K562 (cell line): ENCODE data around the gene FAM24A. TPM values are rescaled to one million over a fixed set of nuclear protein-coding genes. Genes with fewer than 3 reads are reported as not detected.

Experiments
- ATAC-seq: fragments of 200-7000 bp; cut with Tn5 transposase; 3 replicates; pipeline ENCODE4 v1.9.1; 2020; ENCODE audit warnings: moderate library complexity
- BruUV-seq: library from RNA; stranded (reverse); fragments of 400-500 nt; replicated peaks from 2 replicates; lab custom pipeline; 2021; lab: Mats Ljungman, UMichigan
- CTCF ChIA-PET: fragments of 300-600 bp; formaldehyde crosslinking; extraction: SDS; loops from one replicate; lab custom pipeline; 2021; ENCODE audit warnings: low intra/inter-chr PET ratio; lab: Yijun Ruan, JAX
- POLR2A ChIA-PET: fragments of 300-600, 350-650 bp; sonication (Branson Sonifier 250); formaldehyde crosslinking; extraction: SDS; loops from one replicate; lab custom pipeline; 2021; ENCODE audit warnings: antibody characterized with exemption, inconsistent platforms; lab: Yijun Ruan, JAX
- DNase-seq, 4 experiments: peaks; one replicate each; pipeline versions ENCODE4 v3.0.0 to v3.0.0-alpha.2; 2011 to 2018; ENCODE audit warnings: low spot score in 3 of 4, mixed read lengths in 3 of 4; ENCODE audit errors: extremely low read depth in 1 of 4
- FAIRE-seq: peaks from 2 replicates; lab custom pipeline; 2011; peaks lifted over from hg19 to GRCh38; lab: Jason Lieb, UNC
- H2AFZ ChIP-seq: 2 replicates; pipeline ENCODE4 v1.6.0; 2011; ENCODE audit warnings: low read depth, low read length, control low read depth, inconsistent platforms
- H3K27ac ChIP-seq: fragments of 200-600 bp; 3 replicates; pipeline ENCODE4 v1.8.0; 2011; ENCODE audit warnings: low read depth, mild to moderate bottlenecking, control low read depth, inconsistent platforms, low read length, moderate library complexity, mixed read lengths; ENCODE audit errors: extremely low read depth
- H3K27me3 ChIP-seq, 2 experiments: fragments of 300-600 bp in 1 of 2; 2 replicates in 1 of 2; 3 replicates in 1 of 2; pipeline versions ENCODE4 v1.6.0 to v1.8.0; 2011; ENCODE audit warnings: inconsistent platforms in 2 of 2, low read length in 2 of 2, mild to moderate bottlenecking in 1 of 2, mixed read lengths in 1 of 2, moderate library complexity in 1 of 2; ENCODE audit not compliant: control insufficient read depth in 2 of 2, insufficient read depth in 2 of 2
- H3K36me3 ChIP-seq: fragments of 300-600 bp; 3 replicates; pipeline ENCODE4 v1.8.0; 2011; ENCODE audit warnings: mild to moderate bottlenecking, low read length, inconsistent platforms; ENCODE audit not compliant: control insufficient read depth, insufficient read depth
- H3K4me1 ChIP-seq, 2 experiments: fragments of 200-600 bp in 1 of 2; replicated peaks in 1 of 2; 2 replicates in 1 of 2; 3 replicates in 1 of 2; pipeline versions ENCODE4 v1.5.1 to v1.8.0; 2011; ENCODE audit warnings: inconsistent platforms in 2 of 2, low read length in 2 of 2, mild to moderate bottlenecking in 1 of 2, mixed read lengths in 1 of 2, moderate library complexity in 1 of 2; ENCODE audit not compliant: control insufficient read depth in 2 of 2, insufficient read depth in 2 of 2
- H3K4me2 ChIP-seq: 2 replicates; pipeline ENCODE4 v1.6.1; 2011; ENCODE audit warnings: low read length, control low read depth, inconsistent platforms, mixed read lengths; ENCODE audit not compliant: insufficient read depth
- H3K4me3 ChIP-seq: fragments of 200-600 bp; sonication (generic), shearing (Covaris generic); 2 replicates; pipeline ENCODE4 v1.5.1; 2016; ENCODE audit warnings: control low read depth, inconsistent platforms
- H3K79me2 ChIP-seq: fragments of 200-600 bp; 3 replicates; pipeline ENCODE4 v1.8.0; 2011; ENCODE audit warnings: low read length, inconsistent platforms; ENCODE audit not compliant: control insufficient read depth, insufficient read depth
- H3K9ac ChIP-seq, 2 experiments: 2 replicates each; pipeline versions ENCODE4 v1.6.0 to v1.6.1; 2011; ENCODE audit warnings: low read depth in 2 of 2, low read length in 2 of 2, control low read depth in 1 of 2, inconsistent platforms in 1 of 2, mild to moderate bottlenecking in 1 of 2, mixed read lengths in 1 of 2; ENCODE audit not compliant: insufficient read depth in 1 of 2
- H3K9me1 ChIP-seq: one replicate; pipeline ENCODE4 v1.6.0; 2011; ENCODE audit warnings: inconsistent platforms, mild to moderate bottlenecking, low read length, moderate library complexity; ENCODE audit not compliant: control insufficient read depth, insufficient read depth
- H3K9me3 ChIP-seq: replicated peaks from 2 replicates; pipeline ENCODE4 v1.5.1; 2011; ENCODE audit warnings: low read depth, low read length, inconsistent platforms; ENCODE audit not compliant: control insufficient read depth, insufficient read depth
- H4K20me1 ChIP-seq: replicated peaks from 2 replicates; pipeline ENCODE4 v1.6.1; 2011; ENCODE audit warnings: low read length, inconsistent platforms, mixed read lengths; ENCODE audit not compliant: control insufficient read depth, insufficient read depth
- CHD2 ChIP-seq: IDR thresholded peaks from 2 replicates; pipeline ENCODE4 v1.6.1; 2011; ENCODE audit warnings: low read depth, low read length
- HDAC3 ChIP-seq: fragments of 450-650 bp; IDR thresholded peaks from 2 replicates; pipeline ENCODE4 v1.6.1; 2018; ENCODE audit warnings: borderline replicate concordance, mild to moderate bottlenecking, moderate library complexity; ENCODE audit not compliant: partially characterized antibody
- SAFB2 ChIP-seq: fragments of 200-400 bp; formaldehyde crosslinking; IDR thresholded peaks from 2 replicates; pipeline ENCODE4 v1.6.1; 2018; ENCODE audit warnings: borderline replicate concordance, low read length, low read depth, moderate library complexity; ENCODE audit not compliant: severe bottlenecking
- SAP30 ChIP-seq: fragments of 200-600 bp; sonication (generic); IDR thresholded peaks from 2 replicates; pipeline ENCODE4 v1.6.1; 2012; ENCODE audit warnings: borderline replicate concordance, low read depth, mild to moderate bottlenecking, moderate library complexity, low read length, control low read depth, inconsistent platforms; ENCODE audit not compliant: insufficient read depth, poor library complexity, severe bottlenecking
- ZNF232 ChIP-seq: sonication (generic); formaldehyde crosslinking; IDR thresholded peaks from 2 replicates; pipeline ENCODE4 v1.8.0; 2022; ENCODE audit warnings: mild to moderate bottlenecking, missing genetic modification reagents
- ZNF239 ChIP-seq: fragments of 250-450 bp; sonication (Bioruptor Pico); IDR thresholded peaks from 2 replicates; pipeline ENCODE4 v1.4.0; 2020; ENCODE audit warnings: mild to moderate bottlenecking
- WGBS: fragments of 100-300 bp; shearing (Covaris generic); methylation state at CpG from one replicate; pipeline ENCODE4 v1.1.6; 2016; ENCODE audit warnings: low coverage, mixed read lengths; ENCODE audit not compliant: insufficient coverage; ENCODE audit errors: missing lambda C conversion rate; 5-methylcytosine and 5-hydroxymethylcytosine counted together
- in situ Hi-C: fragments of 300-500 bp; cut with MboI; formaldehyde crosslinking; loops from 4 replicates; pipeline ENCODE4 v1.15.0; 2018; ENCODE audit warnings: inconsistent platforms, mixed read lengths
- intact Hi-C: fragments of 100-400 bp; cut with micrococcal nuclease; formaldehyde crosslinking; loops from 2 replicates; pipeline ENCODE4 v1.14.2; 2022
- polyA plus RNA-seq, 8 experiments: library from polyadenylated mRNA; depleted of rRNA in 4 of 8; stranded (reverse) in 5 of 8; unstranded in 3 of 8; fragments of >200 nt; fragmentation: Nextera tagmentation in 2 of 8; fragmentation: Illumina TruSeq in 1 of 8; extraction: Ambion mirVana in 2 of 8; extraction: Trizol in 1 of 8; gene quantifications; 2 replicates each; pipeline versions ENCODE4 v1.2.1 to v1.2.3, GENCODE V29; 2011 to 2014; ENCODE audit warnings: inconsistent platforms in 1 of 8, missing spikeins in 1 of 8
- total RNA-seq, 7 experiments: library from RNA; depleted of rRNA in 6 of 7; stranded (reverse); fragments of >200 nt in 6 of 7; fragmentation: Illumina TruSeq in 2 of 7; extraction: Trizol in 2 of 7; gene quantifications; 2 replicates each; pipeline versions ENCODE4 v1.2.1 to v1.2.3, GENCODE V29; 2011 to 2021; ENCODE audit warnings: low replicate concordance in 1 of 7
- TF ChIP-seq, protein P1 (sequence below): IDR thresholded peaks from 2 replicates; pipeline ENCODE4 v1.6.1; 2011; ENCODE audit warnings: borderline replicate concordance, low read depth, mild to moderate bottlenecking, moderate library complexity, low read length; ENCODE audit not compliant: insufficient read depth, poor library complexity, severe bottlenecking

FAM24A gene
- total and polyA plus RNA-seq, 9 of the 15 experiments (the other 6 are each of a cell fraction or from before 2014, with no cell fraction given), result not detected

DNA sequence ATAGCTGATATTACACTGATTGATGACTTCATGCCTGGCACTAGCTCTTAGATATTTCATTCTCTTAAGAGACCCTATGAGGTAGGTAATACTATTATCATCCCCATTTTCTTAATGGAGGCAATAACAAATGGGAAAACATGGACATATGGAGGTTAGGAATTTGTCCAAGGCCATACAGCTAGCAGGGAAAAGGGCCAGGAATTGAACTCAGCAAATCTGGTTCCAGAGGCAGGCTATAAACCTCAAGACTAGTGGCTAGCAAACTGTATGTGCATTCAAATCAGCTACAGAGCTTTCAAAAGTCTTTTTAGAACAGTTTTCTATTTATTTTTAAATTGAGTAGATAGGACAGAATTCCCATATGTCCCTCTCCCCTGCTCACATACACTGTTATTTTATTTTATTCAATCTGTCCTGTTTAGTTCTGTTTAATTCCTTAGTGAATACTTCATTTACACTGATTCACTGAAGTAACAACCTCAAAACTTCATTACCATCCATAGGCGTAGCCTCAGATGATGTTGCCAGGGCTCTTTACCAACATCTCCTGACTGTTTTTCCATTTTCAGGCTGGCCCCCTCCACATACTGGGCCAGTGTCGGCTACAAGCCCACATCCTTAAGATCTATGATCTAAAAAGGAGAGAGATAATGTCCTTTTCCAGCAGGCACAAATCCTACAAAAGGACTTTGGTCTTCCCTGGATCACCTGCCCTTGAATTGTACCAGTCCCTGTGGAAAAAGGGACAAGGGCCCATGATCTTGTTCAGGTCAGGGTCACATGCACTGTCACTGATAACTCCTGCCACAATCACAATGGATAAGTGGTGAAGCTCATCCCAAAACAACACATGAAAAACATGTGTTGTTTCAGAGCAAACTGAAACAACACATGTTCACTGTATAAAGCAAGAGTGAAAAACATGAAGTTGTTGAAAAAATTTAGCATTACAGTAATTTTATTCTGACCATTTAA lies 46.9 kb upstream of the FAM24A start:
- no peaks in the 10 kb centered on the region for H3K27me3 ChIP-seq

More for the DNA sequence above, 46.9 kb upstream of the FAM24A start:
- WGBS, result 88% methylated on average over 2 of the region's 2 CpGs
- TF ChIP-seq ZNF232 (CRISPR knock-in tag), result no peak
- TF ChIP-seq, protein P1, sequence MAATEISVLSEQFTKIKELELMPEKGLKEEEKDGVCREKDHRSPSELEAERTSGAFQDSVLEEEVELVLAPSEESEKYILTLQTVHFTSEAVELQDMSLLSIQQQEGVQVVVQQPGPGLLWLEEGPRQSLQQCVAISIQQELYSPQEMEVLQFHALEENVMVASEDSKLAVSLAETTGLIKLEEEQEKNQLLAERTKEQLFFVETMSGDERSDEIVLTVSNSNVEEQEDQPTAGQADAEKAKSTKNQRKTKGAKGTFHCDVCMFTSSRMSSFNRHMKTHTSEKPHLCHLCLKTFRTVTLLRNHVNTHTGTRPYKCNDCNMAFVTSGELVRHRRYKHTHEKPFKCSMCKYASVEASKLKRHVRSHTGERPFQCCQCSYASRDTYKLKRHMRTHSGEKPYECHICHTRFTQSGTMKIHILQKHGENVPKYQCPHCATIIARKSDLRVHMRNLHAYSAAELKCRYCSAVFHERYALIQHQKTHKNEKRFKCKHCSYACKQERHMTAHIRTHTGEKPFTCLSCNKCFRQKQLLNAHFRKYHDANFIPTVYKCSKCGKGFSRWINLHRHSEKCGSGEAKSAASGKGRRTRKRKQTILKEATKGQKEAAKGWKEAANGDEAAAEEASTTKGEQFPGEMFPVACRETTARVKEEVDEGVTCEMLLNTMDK, result no peak
- no peak for TF ChIP-seq SAFB2
- no peak for TF ChIP-seq HDAC3
- no peak for TF ChIP-seq CHD2
- no peak for TF ChIP-seq SAP30
- TF ChIP-seq ZNF239 (CRISPR knock-in tag), result no peak
- intact Hi-C loops (no loop called here), in situ Hi-C loops (no loop called here)
- Histone ChIP-seq H3K4me3 (no peak overlapping the region), H2AFZ (no peak overlapping the region), H3K79me2 (peaks cover 66% of the 10 kb centered on the region), H3K9me1 (no peaks in the 10 kb centered on the region), H3K4me2 (no peak overlapping the region), H4K20me1 (peaks cover 18% of the 10 kb centered on the region), H3K27ac (no peak overlapping the region), H3K4me1 (peaks cover 0 to 6% of the 10 kb centered on the region in 2 experiments; a peak in 2 of 5 replicates), H3K9me3 (no peaks in the 10 kb centered on the region), H3K9ac (no peak overlapping the region), H3K36me3 (no peaks in the 10 kb centered on the region)
- POLR2A ChIA-PET, result no interaction called here
- ATAC-seq, result no peak
- CTCF ChIA-PET, result no interaction called here
- DNase-seq, result no peak
- no peak for FAIRE-seq
- BruUV-seq, result no TSS peak
